Smooth muscle cell (in vitro differentiated cells): ENCODE results near the gene ZSWIM1. TPM values are rescaled to one million over a fixed set of nuclear protein-coding genes. Genes with fewer than 3 reads are reported as not detected.

Experiments
- DNase-seq: peaks from one replicate; lab custom pipeline; 2025; ENCODE audit not compliant: unreplicated experiment; lab: John Stamatoyannopoulos, UW
- H2AFZ ChIP-seq: fragments of 200-600 bp; sonication (generic); 2 replicates; pipeline ENCODE4 v1.6.0; 2016; ENCODE audit warnings: antibody characterized with exemption, low read depth, mild to moderate bottlenecking
- H3F3A ChIP-seq: fragments of 200-600 bp; sonication (generic); 2 replicates; pipeline ENCODE4 v1.6.0; 2017; ENCODE audit warnings: antibody characterized with exemption, low read depth
- H3K27ac ChIP-seq: fragments of 200-600 bp; sonication (generic); 2 replicates; pipeline ENCODE4 v1.5.1; 2016; ENCODE audit warnings: low read depth, mild to moderate bottlenecking
- H3K27me3 ChIP-seq: fragments of 200-600 bp; sonication (generic); 2 replicates; pipeline ENCODE4 v1.6.1; 2016; ENCODE audit warnings: low read depth, mild to moderate bottlenecking
- H3K36me3 ChIP-seq: fragments of 200-600 bp; sonication (generic); 2 replicates; pipeline ENCODE4 v1.5.1; 2016; ENCODE audit warnings: low read depth
- H3K4me1 ChIP-seq: fragments of 200-600 bp; sonication (generic); 2 replicates; pipeline ENCODE4 v1.5.1; 2016; ENCODE audit warnings: low read depth
- H3K4me2 ChIP-seq: fragments of 200-600 bp; sonication (generic); 2 replicates; pipeline ENCODE4 v1.6.0; 2016; ENCODE audit warnings: mild to moderate bottlenecking
- H3K4me3 ChIP-seq: fragments of 200-600 bp; sonication (generic); 2 replicates; pipeline ENCODE4 v1.5.1; 2016; ENCODE audit warnings: mild to moderate bottlenecking
- H3K79me2 ChIP-seq: fragments of 200-600 bp; sonication (generic); 2 replicates; pipeline ENCODE4 v1.6.0; 2016; ENCODE audit warnings: low read depth, mild to moderate bottlenecking
- H3K9ac ChIP-seq: fragments of 200-600 bp; sonication (generic); 2 replicates; pipeline ENCODE4 v1.6.0; 2016; ENCODE audit warnings: low read depth
- H3K9me3 ChIP-seq: fragments of 200-600 bp; sonication (generic); replicated peaks from 2 replicates; pipeline ENCODE4 v1.5.1; 2016; ENCODE audit warnings: low read depth
- H4K20me1 ChIP-seq: fragments of 200-600 bp; sonication (generic); 2 replicates; pipeline ENCODE4 v1.6.0; 2016; ENCODE audit warnings: low read depth
- CTCF ChIP-seq: fragments of 200-600 bp; sonication (generic); IDR thresholded peaks from 2 replicates; pipeline ENCODE4 v1.5.1; 2017; ENCODE audit warnings: borderline replicate concordance, mild to moderate bottlenecking, antibody characterized with exemption; ENCODE audit not compliant: insufficient read depth, poor library complexity, severe bottlenecking
- WGBS: methylation state at CpG from one replicate; pipeline ENCODE4 v1.1.7; 2016; ENCODE audit warnings: low lambda C conversion rate; 5-methylcytosine and 5-hydroxymethylcytosine counted together
- polyA plus RNA-seq: library from polyadenylated mRNA; unstranded; fragments of >200 nt; fragmentation: Nextera tagmentation; extraction: Ambion mirVana; gene quantifications from 2 replicates; pipeline ENCODE4 v1.2.1, GENCODE V29; 2016
- total RNA-seq: library from RNA; depleted of rRNA; stranded (reverse); fragments of >200 nt; gene quantifications from 2 replicates; pipeline ENCODE4 v1.2.3, GENCODE V29; 2014

ZSWIM1 gene
- total and polyA plus RNA-seq, 2 experiments from 2014 or later, result 5.7 to 12.2 TPM

GRCh38 chr20:45863543-45864470 lies 17.2 kb upstream of the ZSWIM1 start:
- no peak overlapping the region for H3K4me3 ChIP-seq

GRCh38 chr20:45866454-45866853 lies 14.6 kb upstream of the ZSWIM1 start:
- no peak for TF ChIP-seq CTCF
- no peak overlapping the region for H3K27ac ChIP-seq
- 96% methylated on average over 5 of the region's 5 CpGs for WGBS
- no peaks in the 10 kb centered on the region for H4K20me1 ChIP-seq
- no peak overlapping the region for H3K9ac ChIP-seq
- no peaks in the 10 kb centered on the region for H3K27me3 ChIP-seq
- H3K9me3 ChIP-seq, result no peaks in the 10 kb centered on the region
- no peak for DNase-seq
- H3K4me3 ChIP-seq, result no peak overlapping the region
- H2AFZ ChIP-seq, result no peak overlapping the region
- no peaks in the 10 kb centered on the region for H3K4me1 ChIP-seq
- H3F3A ChIP-seq, result no peaks in the 10 kb centered on the region
- H3K79me2 ChIP-seq, result no peaks in the 10 kb centered on the region
- H3K4me2 ChIP-seq, result no peak overlapping the region
- no peaks in the 10 kb centered on the region for H3K36me3 ChIP-seq

More at GRCh38 chr20:45863543-45864470, 17.2 kb upstream of the ZSWIM1 start:
- Histone ChIP-seq H3F3A (no peaks in the 10 kb centered on the region), H3K36me3 (no peaks in the 10 kb centered on the region), H3K27ac (no peak overlapping the region), H3K4me2 (no peak overlapping the region), H3K79me2 (peaks cover 2% of the 10 kb centered on the region), H2AFZ (no peak overlapping the region), H4K20me1 (no peaks in the 10 kb centered on the region), H3K9me3 (no peaks in the 10 kb centered on the region), H3K9ac (no peak overlapping the region), H3K4me1 (no peaks in the 10 kb centered on the region), H3K27me3 (no peaks in the 10 kb centered on the region)
- DNase-seq, result no peak
- TF ChIP-seq CTCF, result no peak
- 94% methylated on average over 7 of the region's 7 CpGs for WGBS

- H4K20me1 ChIP-seq, result no peaks in the 10 kb centered on the region
- H3K27me3 ChIP-seq, result no peaks in the 10 kb centered on the region
- H2AFZ ChIP-seq, result no peak overlapping the region
- TF ChIP-seq CTCF, result no peak
- H3K79me2 ChIP-seq, result no peaks in the 10 kb centered on the region
- no peaks in the 10 kb centered on the region for H3K4me1 ChIP-seq
- no peaks in the 10 kb centered on the region for H3K9me3 ChIP-seq
- no peaks in the 10 kb centered on the region for H3F3A ChIP-seq
- DNase-seq, result no peak
- peak overlapping the region; percentile 91 for H3K27ac ChIP-seq
- H3K9ac ChIP-seq, result peak overlapping the region; percentile 74
- no peaks in the 10 kb centered on the region for H3K36me3 ChIP-seq
- WGBS, result 93% methylated on average over 6 of the region's 6 CpGs
- no peak overlapping the region for H3K4me3 ChIP-seq
- H3K4me2 ChIP-seq, result peak overlapping the region; percentile 12
Measured at GRCh38 chr20:45867136-45867818, 13.8 kb upstream of the ZSWIM1 start.
